ENCODE measurements around the gene SMAD7. TPM values are rescaled to one million over a fixed set of nuclear protein-coding genes. Genes with fewer than 3 reads are reported as not detected.

Gene SMAD7
- total RNA-seq, 2 donors from 2014 or later = 55.1 to 98.1 TPM

DNA sequence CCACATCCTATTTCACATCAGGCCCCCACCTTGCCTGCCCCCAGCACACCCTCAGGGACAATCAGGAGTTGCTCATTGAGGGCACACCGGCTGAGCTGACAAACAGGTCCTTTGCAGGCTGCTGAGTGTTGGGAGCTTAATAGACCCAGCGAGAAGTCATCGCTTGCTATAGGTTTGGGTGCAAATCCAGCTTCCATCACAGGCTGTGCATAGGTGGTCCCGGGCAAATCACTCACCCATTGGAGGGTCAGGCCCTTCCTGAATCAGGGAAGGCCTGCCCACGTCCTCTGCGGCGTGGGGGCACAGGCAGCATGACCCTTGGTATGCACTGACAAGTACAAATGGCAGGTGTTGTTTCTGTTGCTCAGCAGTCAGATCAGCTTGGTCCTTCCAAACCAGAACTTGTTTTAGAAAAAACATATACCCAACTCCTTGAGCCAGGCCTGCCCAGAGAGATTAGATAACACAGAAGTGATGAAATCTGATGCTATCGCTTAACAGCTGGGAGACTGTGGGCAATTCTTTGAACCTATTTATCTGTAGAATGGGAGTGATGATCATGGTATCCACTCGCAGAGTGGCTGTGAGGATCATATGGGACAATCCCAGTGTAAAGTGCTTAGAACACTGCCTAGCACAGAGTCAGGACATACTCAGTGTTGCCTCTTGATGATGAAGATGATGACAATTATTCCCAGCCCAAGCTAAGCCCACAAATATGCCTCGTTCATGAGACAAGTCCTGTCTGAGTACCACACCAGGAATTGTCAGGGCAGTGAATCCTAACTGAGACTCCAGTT, 34.9 kb downstream of the SMAD7 start:
- DNase-seq (ENCODE audit: low spot score) = no peak
- Histone ChIP-seq H3K9me3 (no peaks in the 10 kb centered on the region), H3K4me3 (no peak overlapping the region), H3K27ac (no peak overlapping the region), H3K4me1 (peaks cover 0 to 22% of the 10 kb centered on the region in 2 donors), H3K36me3 (peaks cover 9% of the 10 kb centered on the region), H3K27me3 (no peaks in the 10 kb centered on the region)
- TF ChIP-seq, protein P1, sequence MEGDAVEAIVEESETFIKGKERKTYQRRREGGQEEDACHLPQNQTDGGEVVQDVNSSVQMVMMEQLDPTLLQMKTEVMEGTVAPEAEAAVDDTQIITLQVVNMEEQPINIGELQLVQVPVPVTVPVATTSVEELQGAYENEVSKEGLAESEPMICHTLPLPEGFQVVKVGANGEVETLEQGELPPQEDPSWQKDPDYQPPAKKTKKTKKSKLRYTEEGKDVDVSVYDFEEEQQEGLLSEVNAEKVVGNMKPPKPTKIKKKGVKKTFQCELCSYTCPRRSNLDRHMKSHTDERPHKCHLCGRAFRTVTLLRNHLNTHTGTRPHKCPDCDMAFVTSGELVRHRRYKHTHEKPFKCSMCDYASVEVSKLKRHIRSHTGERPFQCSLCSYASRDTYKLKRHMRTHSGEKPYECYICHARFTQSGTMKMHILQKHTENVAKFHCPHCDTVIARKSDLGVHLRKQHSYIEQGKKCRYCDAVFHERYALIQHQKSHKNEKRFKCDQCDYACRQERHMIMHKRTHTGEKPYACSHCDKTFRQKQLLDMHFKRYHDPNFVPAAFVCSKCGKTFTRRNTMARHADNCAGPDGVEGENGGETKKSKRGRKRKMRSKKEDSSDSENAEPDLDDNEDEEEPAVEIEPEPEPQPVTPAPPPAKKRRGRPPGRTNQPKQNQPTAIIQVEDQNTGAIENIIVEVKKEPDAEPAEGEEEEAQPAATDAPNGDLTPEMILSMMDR (IDR thresholded peaks at IDR 0.05) = no peak

- Histone ChIP-seq H3K4me1 (peaks cover 0 to 16% of the 10 kb centered on the region in 2 donors), H3K9me3 (no peaks in the 10 kb centered on the region), H3K27ac (no peak overlapping the region), H3K36me3 (no peaks in the 10 kb centered on the region), H3K27me3 (no peaks in the 10 kb centered on the region), H3K4me3 (no peak overlapping the region)
- no peak for DNase-seq (ENCODE audit: low spot score)
- TF ChIP-seq, protein P1 (IDR thresholded peaks at IDR 0.05) = no peak
These were observed 36.0 kb downstream of the SMAD7 start for GRCh38 chr18:48914581-48915251.

GRCh38 chr18:48913775-48914174, 37.0 kb downstream of the SMAD7 start:
- DNase-seq (ENCODE audit: low spot score) = no peak
- no peaks in the 10 kb centered on the region for H3K36me3 ChIP-seq
- H3K9me3 ChIP-seq = no peaks in the 10 kb centered on the region
- H3K27ac ChIP-seq = no peak overlapping the region
- H3K4me1 ChIP-seq = peaks cover 0 to 13% of the 10 kb centered on the region in 2 donors
- no peak overlapping the region for H3K4me3 ChIP-seq
- no peaks in the 10 kb centered on the region for H3K27me3 ChIP-seq
- TF ChIP-seq, protein P1 (IDR thresholded peaks at IDR 0.05) = no peak

DNA sequence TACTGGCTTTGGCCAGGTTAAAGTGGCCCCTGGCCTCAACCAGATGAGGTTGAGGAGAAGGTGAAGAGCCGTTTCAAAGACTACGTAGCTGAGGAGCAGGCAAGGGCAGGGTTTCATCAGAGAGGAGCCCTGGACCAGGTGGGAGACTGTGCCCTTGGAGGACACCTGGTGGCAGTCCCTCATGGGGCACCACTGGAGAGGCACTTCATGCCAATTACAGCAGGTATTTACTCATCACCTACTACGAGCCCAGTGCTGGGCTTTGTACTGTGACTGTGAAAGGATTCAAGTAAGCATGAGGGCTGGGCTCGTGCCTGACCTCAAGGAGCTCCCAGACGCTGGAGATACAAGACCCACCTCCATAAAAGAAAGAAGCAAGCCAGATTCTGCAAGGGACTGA, 37.6 kb downstream of the SMAD7 start:
- DNase-seq (ENCODE audit: low spot score) = no peak
- TF ChIP-seq, protein P1 (IDR thresholded peaks at IDR 0.05) = no peak
- Histone ChIP-seq H3K36me3 (no peaks in the 10 kb centered on the region), H3K27ac (no peak overlapping the region), H3K9me3 (no peaks in the 10 kb centered on the region), H3K4me3 (no peak overlapping the region), H3K4me1 (peaks cover 0 to 10% of the 10 kb centered on the region in 2 donors), H3K27me3 (no peaks in the 10 kb centered on the region)

- no peak for DNase-seq (ENCODE audit: low spot score)
- H3K36me3 ChIP-seq = no peaks in the 10 kb centered on the region
- no peaks in the 10 kb centered on the region for H3K27me3 ChIP-seq
- H3K4me3 ChIP-seq = no peak overlapping the region
- H3K4me1 ChIP-seq = peaks cover 0 to 10% of the 10 kb centered on the region in 2 donors
- TF ChIP-seq, protein P1 (IDR thresholded peaks at IDR 0.05) = no peak
- H3K27ac ChIP-seq = no peak overlapping the region
- H3K9me3 ChIP-seq = no peaks in the 10 kb centered on the region
These were observed 39.7 kb downstream of the SMAD7 start for GRCh38 chr18:48910972-48911545.
